Fibroblast of skin of left biceps (primary cell): Measurements from ENCODE around the gene LRBA.
"Not testable (repeated sequence)": the region's sequence is repeated elsewhere in the genome, so short reads cannot be mapped to it uniquely, and the experiment has no call there.

Source experiments
- DNase-seq, 2 experiments: peaks; one replicate each; pipeline ENCODE4 v3.0.0-alpha.2; 2013; ENCODE audit warnings: low read depth in 2 of 2

Gene LRBA

GRCh38 chr4:150801833-150802232 is 213.3 kb downstream of the LRBA start:
- DNase-seq: no peak

GRCh38 chr4:150799207-150799606 is 215.9 kb downstream of the LRBA start:
- DNase-seq: no peak

- no peak for DNase-seq
These were observed 220.4 kb downstream of the LRBA start for GRCh38 chr4:150794706-150795105.

- no peak for DNase-seq
These were observed 225.2 kb downstream of the LRBA start for GRCh38 chr4:150789864-150790263.

- DNase-seq: no peak
These were observed 230.1 kb downstream of the LRBA start for GRCh38 chr4:150784939-150785338.

- DNase-seq: no peak
These were observed 230.8 kb downstream of the LRBA start for GRCh38 chr4:150784305-150784704.

GRCh38 chr4:150782921-150783320 is 232.2 kb downstream of the LRBA start:
- no peak for DNase-seq

GRCh38 chr4:150782311-150782710 is 232.8 kb downstream of the LRBA start:
- DNase-seq: no peak

- DNase-seq: no peak
These were observed 233.9 kb downstream of the LRBA start for GRCh38 chr4:150781191-150781590.

GRCh38 chr4:150779707-150780106 is 235.4 kb downstream of the LRBA start:
- DNase-seq: no peak

- no peak for DNase-seq
These were observed 241.2 kb downstream of the LRBA start for GRCh38 chr4:150773729-150774449.

GRCh38 chr4:150773032-150773431 is 242.1 kb downstream of the LRBA start:
- DNase-seq: no peak

- no peak for DNase-seq
These were observed 243.7 kb downstream of the LRBA start for GRCh38 chr4:150771382-150771781.

GRCh38 chr4:150769845-150770244 is 245.2 kb downstream of the LRBA start:
- no peak for DNase-seq

- peak; percentile 3 to 4 for DNase-seq
These were observed 245.8 kb downstream of the LRBA start for GRCh38 chr4:150769248-150769647.

- DNase-seq: no peak
These were observed 246.6 kb downstream of the LRBA start for GRCh38 chr4:150768497-150768896.

GRCh38 chr4:150765216-150765615 is 249.9 kb downstream of the LRBA start:
- DNase-seq: no peak

GRCh38 chr4:150751648-150752047 is 263.4 kb downstream of the LRBA start:
- DNase-seq: no peak

GRCh38 chr4:150750824-150751223 is 264.3 kb downstream of the LRBA start:
- DNase-seq: no peak

- DNase-seq: peak in 1 of 2 experiments; percentile 8
These were observed 268.9 kb downstream of the LRBA start for GRCh38 chr4:150746156-150746555.

- DNase-seq: no peak
These were observed 270.5 kb downstream of the LRBA start for GRCh38 chr4:150744570-150744969.

GRCh38 chr4:150743564-150744342 is 271.3 kb downstream of the LRBA start:
- no peak for DNase-seq

GRCh38 chr4:150742930-150743329 is 272.2 kb downstream of the LRBA start:
- not testable (repeated sequence) for DNase-seq
